Stimulated activated CD4-positive, alpha-beta T cell treated with anti-CD3 and anti-CD28 coated beads, Interleukin-15, amount 100 ng/mL, for 24 hours (primary cell): Measurements from ENCODE around the gene NEK6.

ENCODE experiments used
- DNase-seq: peaks from one replicate; pipeline ENCODE4 v3.0.0-alpha.2; 2020

The NEK6 gene

DNA sequence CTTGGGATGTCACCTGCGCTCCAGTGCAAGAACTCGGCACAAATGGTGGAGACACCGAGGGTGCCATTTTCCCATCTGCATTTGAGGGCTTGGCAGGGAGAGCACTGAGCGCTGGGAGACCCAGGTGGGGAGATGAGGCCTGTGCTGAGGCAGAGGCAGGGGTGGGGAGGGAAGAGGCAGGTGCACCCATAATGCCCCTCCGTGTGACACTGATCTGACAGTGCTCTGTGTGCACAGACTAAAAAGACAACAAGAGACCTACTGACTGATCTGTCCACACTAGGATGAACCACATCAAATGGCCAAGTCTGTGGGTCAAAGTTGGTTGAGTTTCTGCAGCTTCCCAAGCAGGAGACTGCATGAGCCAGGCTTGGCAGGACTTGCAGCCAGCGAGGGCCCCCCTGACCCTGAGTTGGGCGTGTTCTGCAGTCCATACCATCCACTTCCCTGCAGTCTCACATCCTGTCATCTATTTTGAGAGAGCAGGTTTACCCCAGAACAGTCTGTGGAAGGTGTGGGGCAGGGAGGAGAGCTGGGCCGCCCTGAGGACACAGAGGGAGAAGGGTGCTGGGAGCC, 41.9 kb downstream of the NEK6 start:
- no peak for DNase-seq

DNA sequence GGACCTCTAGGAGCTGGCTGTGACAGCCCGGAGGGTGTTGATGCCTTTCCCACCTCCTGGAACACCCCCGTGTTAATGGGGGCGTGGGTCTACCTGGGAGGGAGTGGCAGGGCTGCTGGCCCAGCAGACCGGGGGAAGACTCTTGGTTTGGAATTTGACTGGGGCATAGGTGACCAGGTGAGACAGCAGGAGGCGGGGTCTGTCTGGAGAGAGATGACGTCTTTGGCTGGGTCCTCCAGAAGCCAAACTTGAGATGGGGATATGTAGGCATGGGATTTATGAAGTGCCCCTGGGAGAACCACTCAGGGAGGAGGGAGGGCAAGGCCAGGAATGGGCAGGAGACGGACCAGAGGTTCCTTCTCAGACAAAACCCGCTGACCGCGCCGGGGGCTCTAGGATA, 42.6 kb downstream of the NEK6 start:
- DNase-seq, result no peak

DNA sequence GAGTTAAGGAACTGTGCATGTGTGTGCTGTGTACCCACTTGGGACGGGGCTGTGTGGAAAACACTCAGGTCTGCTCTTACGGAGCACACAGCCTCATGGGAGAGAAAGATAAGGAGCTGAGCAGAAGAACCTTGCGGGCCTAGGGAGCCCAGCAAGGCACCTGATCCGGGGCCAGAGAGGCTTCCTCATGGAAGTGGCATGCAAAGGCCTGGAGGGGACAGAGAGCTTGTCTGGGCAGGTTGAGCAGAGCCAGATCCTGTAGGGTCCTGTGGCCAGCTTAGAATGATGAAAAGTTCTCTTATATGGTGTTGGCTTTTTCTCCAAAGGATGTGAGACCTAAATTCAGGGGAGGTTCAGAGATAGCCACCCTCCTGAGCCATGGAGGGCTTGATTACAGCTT, 45.2 kb downstream of the NEK6 start:
- no peak for DNase-seq

DNA sequence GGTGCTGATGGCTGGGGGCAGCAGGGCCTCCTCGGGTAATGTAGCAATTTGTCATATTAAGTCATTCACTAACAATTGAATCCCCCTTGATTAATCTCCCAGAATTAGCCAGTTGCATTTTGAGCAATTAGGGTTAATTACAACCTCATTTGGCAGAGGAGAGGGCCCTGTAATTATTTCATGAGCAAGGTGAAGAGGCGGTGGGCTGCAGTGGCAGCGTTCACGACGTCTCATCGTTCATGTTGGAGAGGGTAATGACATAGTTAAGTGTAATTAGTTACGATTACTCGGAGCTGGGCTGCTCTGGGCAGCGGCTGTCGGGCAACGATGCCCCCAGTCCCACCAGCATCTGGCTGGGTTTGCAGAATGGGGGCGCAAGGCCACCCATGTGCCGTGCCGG, 46.0 kb downstream of the NEK6 start:
- DNase-seq, result no peak

DNA sequence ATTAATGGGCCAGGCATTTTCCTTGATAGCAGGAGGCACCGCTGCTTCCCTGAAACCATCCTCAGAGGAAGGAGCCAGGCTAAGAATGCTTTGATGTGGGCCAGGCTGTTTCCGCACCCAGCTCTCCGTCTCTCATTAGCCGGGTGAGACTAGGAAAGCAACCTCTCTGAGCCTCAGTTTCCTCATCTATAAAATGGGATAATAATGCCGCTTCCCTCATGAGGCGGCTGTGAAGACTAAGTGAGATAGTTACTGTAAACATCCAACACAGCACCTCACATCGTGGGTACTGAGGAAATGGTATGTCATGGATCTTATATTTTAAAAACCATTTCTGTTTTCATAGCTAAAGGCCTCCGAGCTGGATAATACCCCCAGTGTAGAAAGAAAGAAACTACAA, 46.5 kb downstream of the NEK6 start:
- no peak for DNase-seq

GRCh38 chr9:124306098-124306735, 48.5 kb downstream of the NEK6 start:
- DNase-seq, result no peak

DNA sequence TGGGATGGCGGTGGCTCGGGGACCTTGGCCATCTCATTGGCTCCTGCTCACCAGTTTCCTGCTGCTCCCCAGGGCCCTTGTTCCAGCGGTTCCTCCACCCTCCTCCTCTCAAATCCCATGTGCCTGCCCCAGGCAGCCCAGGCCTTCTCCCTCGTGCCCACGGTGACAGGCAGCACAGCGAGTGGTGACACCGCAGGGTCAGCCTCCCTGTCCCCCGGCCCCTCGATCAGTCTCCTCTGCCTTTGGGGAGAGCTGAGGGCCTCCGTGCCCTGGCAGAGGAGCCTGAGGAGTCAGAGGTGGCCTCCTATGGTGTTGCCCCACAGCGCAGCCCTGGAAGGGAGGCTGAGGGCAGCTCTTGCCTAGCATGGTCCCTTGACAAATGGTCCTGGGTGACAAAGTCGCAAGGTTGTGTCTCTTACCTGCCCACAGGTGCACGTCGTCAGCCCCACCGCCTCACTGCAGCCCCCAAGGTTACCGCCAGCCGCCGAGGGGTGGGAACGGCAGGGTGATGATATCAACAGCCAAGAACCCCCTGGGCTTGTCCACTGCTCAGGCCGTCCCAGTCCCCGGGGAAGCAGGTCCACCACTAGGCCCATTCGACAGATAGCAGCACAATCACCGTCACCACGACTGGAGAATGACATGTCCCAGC, 49.8 kb downstream of the NEK6 start:
- no peak for DNase-seq

- DNase-seq, result no peak
Observed at GRCh38 chr9:124308606-124309491, 51.1 kb downstream of the NEK6 start.

DNA sequence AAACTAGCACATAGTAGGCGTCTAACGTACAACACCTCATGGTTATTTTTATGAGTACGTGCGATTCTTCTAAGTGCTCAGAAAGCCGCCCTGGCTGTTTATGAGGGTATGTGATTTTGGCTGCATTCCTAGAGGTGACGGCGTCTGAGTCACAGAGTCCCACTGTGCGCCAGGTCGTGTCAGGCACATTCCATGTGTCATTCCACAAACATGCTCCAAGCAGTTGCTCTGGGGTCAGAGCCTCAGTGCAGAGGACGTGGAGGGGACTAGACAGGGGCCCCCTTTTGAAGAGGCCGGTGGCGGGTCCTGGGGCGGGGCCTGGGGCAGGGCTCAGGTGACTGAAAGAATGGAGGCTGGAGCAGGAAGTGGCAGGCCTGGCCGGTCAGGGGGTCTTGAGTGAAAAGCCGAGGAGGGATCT, 51.9 kb downstream of the NEK6 start:
- no peak for DNase-seq

DNA sequence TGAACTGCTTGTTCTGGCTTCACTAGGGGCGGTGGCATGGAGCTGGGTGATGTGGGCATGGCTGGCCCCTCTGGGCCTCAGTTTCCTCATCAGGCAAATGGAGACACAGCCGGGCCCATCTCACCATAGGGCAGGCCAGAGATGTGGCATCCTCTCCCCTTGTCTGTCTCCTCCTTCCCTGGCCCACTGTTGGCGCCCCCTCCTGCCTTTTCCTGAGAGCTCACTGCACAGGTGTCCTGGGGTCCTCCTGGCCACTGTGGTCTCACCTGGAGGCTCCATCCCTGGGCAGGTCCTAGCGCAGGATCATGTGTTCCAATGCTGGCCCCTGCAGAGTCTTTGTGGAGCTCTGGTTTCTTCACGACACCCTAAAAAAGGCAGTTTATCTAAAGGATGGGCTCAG, 53.5 kb downstream of the NEK6 start:
- DNase-seq, result no peak

- no peak for DNase-seq
Observed at GRCh38 chr9:124312290-124313265, 54.8 kb downstream of the NEK6 start.

DNA sequence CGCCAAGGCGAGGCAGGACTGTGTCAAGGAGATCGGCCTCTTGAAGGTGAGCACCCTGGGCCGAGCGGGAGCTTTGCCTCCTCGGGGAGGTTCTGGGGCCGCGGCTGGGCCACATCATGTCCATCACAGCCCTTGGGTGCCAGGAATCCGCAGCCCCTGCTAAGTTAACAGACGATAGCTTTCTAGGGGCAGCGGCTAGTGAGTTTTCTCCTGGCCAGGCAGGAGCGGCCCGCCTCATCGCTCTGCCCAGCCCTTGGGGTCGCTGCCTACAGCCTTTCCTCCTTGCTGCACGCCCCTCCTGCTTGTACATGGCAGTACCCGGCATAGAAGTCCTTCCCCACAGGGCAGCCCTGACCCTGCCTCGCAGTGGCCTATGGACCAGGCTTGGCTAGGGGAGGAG, 56.2 kb downstream of the NEK6 start:
- DNase-seq, result no peak

DNA sequence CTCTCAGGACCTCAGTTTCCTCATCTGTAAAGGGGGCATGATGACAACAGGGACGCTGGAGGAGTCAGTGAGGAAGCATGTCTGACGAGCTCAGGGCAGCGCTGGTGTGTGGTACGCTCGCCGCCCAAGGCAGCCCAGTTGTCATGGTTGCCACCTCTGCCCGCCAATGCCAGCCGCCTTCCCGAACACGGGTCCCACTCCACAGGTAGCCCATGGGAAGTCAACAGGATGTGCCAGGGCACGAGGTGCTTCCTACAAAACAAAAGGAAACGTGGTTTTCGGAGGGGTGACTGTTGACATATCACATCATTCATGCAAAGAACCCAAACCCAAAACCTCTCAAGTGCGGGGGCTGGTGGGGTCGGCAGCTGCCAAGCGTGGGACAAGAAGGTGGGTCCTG, 58.1 kb downstream of the NEK6 start:
- DNase-seq, result no peak

DNA sequence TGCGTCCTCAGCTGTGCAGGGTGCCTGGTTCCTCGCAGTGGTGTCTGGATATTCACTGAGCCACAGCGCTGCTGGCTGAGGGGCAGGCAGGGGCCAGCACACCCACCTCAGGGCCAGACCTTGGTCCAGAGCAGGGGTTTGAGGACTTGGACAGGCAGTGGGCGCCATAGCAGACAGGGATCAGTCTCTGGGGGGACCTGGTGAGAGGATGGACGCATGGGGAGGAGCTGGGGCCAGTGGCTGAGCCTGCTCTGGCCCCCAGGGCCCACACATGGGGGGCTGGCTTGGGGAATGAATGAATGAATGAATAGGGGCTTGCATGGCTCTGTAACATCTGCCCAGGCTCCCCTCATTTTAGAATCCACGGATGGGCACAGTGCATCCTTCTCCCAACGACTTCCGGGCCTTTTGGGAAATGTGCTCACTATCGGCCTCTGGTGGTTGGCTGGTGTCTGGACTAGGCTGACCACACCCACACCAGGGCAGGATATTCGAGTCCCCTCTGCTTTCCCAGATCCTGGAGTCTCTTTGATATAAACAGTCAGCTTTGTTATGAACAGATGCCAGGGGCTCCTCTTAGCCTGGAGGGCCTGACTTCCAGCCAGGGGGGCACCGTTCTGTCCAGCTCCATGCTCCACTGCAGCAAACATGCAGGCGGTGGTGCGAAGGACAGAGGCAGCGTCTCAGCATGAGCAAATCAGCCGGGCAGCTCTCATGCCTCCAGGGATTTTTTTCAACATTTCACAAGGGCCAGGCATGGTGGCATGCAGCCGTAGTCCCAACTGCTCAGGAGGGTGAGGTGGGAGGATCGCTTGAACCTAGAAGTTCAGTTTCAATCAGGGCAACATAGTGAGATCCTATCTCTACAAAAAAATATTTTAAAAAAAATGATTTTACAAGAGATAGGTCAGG, 62.6 kb downstream of the NEK6 start:
- peak; percentile 70 for DNase-seq

GRCh38 chr9:124321416-124321815, 63.7 kb downstream of the NEK6 start:
- no peak for DNase-seq

DNA sequence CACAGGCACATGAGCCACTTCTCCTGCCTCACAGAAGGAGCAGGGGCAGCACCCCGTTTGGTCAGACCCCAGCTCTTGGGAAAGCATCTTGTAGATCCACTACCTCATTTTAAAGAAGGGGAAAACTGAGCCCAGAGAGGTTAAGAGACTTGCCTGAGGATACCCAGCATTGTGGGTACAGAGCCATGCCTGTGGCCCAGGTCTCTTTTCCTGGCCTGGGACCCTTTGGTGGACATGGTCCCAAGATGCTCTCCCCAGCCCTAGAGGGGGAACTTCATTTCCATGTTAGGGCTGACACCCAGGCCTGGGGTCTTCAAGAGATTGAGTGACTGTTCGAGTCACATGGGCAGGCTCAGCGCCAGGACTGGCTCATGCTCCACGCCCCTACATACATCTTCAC, 64.2 kb downstream of the NEK6 start:
- no peak for DNase-seq

- DNase-seq, result no peak
Observed at GRCh38 chr9:124322618-124323432, 65.1 kb downstream of the NEK6 start.

DNA sequence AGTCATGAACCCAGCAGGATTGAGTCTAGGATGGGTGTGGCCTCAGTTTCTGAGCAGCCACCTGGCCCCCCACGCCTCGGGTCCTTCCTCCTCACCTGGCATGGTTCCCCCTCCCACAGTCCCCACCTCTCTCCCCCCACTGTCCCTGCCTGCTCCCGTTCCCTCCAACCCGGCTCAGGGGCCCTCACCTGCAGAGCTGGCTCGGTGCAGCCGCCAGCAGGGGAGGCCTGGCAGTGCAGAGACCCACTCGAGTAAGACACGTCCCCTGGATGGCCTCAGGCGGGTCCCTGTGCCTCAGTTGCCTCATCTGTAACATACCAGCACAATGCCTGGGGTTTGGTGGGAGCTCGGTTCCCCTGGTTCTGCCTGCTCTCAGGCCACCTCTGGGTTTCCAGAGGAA, 66.2 kb downstream of the NEK6 start:
- DNase-seq, result no peak

GRCh38 chr9:124325816-124326215, 68.1 kb downstream of the NEK6 start:
- DNase-seq, result no peak

DNA sequence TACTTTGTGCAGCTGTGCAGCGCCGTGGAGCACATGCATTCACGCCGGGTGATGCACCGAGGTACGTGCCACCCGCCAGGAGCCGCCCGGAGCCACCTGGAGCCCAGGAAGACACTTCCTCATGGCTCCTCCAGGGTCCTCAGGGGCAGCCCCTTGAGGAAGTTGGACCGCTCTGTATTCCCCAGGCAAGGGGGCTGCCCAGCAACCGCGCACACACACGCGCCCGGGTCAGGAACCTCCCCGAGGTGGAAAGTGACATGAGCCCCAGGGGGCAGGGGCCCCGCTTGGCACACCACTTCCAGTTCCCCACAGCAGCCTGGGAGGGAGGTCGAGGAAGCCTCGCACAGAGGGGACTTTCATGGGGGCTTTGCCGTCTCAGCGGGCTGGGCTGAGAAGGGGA, 68.6 kb downstream of the NEK6 start:
- DNase-seq, result no peak
